NCI-H2196 (cell line): ENCODE measurements around the gene ZNF564.
"Not testable (repeated sequence)": the region's sequence is repeated elsewhere in the genome, so short reads cannot be mapped to it uniquely, and the experiment has no call there.

Experiments used
- DNase-seq: peaks from one replicate; lab custom pipeline; 2025; ENCODE audit not compliant: unreplicated experiment; lab: John Stamatoyannopoulos, UW

ZNF564 gene

DNA sequence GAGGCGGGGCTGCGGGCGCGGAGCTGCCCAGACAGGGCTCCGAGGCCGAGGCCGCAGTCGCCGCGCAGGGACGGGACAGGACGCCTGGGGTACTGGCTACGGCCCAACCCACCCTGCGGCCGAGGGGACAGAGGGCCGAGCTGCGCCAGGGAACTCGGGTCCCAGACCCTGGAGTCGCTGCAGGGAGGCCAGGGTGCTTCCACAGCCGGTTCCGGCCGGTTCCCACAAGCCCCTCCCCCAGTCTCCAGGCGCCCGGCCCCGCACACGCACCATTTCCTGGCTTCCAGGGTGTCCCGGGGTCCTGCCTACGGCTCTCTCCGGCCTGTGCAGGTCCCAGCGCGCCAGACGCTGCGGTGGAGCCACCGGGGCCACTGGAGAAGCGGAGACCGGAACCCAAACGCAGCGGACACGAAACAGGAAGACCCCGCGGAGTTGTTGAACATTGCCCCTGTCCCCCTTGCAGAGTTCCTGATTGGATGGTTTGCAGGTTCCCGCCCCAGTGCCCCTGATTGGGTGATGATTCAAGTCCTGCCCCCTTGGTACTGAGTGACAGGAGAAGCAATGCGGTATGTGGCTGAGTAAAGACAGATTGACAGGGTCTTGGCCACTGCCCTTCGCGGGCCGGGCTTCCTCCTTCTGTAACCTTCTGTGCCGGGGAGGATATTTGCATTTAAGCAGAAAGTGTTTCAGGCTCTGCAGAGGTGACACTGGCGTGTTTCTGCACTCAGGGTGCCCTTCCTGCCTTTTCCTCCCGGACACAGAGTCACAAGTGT is at the start of gene ZNF564:
TSS of gene ZNF564 (minus strand) at position 423 of the 773 bp plus-strand sequence. CDS start at position 273, 150 bp downstream.
- DNase-seq = peak; percentile 94

DNA sequence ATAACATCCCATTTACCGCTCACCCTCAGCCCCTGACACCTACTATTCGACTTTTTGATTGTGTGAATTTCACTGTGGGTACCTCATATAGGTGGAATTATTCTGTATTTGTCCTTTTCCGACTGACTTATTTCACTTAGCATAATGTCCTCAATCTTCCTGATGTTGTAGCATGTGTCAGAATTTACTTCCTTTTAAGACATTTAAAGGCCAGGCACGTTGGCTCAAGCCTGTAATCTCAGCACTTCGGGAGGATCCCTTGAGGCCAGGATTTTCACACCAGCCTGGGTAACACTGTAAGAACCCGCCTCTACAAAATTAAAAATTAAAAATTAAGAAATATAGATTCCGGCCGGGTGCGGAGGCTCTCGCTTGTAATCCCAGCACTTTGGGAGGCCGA is 46.3 kb upstream of the ZNF564 start:
- DNase-seq = no peak

DNA sequence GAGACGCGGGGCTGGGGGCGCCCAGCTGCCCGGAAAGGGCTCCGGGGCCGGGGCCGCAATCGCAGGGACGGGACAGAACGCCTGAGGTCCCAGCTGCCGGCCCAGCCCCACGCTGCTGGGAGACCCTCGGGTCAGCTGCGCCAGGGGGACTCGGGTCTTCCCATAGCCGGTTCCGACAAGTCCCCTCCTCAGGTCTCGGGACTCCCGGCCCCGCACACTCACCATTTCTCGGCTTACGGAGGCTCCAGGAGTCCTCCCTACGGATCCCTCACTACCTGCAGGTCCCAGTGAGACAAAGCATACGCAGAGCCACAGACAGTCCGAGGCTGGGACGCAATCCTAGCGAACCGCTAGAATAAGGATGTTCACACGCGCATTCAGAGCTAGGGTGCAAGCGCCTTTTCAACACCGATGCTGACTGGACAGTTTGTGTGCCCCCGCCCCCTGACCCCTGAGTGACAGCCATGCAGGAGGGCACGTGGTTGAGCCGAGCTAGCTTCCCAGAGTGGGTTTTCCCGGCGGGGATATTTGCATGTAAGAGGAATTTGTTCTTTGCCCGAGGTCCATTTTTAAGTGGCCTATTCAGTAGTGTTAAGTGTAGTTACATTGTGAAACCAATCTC is 45.8 kb upstream of the ZNF564 start:
- no peak for DNase-seq

DNA sequence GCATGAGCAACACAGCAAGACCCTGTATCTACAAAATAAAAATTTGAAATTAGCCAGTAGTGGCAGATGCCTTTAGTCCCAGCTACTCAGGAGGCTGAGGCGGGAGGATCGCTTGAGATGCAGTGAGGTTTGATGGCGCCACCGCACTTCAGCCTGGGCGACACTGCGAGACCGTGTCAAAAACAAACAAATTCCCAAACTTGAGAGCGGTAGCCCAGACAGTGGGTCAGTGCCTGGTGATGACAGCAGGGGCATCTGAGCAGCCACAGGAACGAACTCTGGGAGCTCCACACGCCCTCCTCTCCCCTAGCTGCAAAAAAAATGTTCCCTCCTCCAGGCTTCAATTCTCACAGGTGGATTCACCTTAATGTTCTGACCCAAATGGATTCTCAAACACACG is 45.2 kb upstream of the ZNF564 start:
- DNase-seq = no peak

GRCh38 chr19:12581100-12581499 is 29.8 kb upstream of the ZNF564 start:
- DNase-seq = no peak

GRCh38 chr19:12580180-12580694 is 29.0 kb upstream of the ZNF564 start:
- no peak for DNase-seq

DNA sequence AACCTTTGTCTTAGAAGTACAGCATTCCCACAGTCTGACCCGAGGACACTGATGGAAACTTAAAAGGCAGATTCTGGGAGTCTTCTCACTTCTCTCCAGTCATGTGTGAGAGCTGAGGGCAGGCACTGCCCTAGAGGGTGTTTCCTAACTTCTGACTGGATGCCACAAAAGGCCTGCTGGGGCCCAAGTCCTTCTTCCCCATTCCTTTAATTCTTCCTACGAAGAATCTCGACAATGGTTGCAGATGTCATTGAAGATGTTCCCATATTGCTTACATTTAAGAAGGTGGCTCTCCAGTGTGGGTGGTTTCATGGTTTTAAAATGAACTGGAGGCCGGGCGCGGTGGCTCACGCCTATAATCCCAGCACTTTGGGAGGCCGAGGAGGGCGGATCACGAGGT is 27.4 kb upstream of the ZNF564 start:
- no peak for DNase-seq

DNA sequence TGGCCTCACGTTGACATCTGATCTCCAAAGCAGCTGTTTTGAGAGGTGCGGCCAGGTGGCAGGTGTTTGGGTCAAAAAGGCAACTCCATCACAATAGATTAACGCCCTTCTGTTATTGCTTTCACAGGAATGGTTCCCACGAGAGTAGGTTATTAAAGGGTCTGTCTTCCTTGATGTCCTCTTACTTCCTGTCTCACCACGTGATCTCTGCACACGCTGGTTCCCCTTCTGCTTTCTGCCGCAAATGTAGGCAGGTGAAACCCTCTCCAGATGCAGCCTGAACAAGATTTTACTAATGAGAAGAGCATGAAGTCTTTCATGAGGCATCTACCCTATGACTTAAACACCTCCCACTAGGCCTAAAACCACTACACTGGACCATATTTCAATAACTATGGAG is 22.8 kb upstream of the ZNF564 start:
- no peak for DNase-seq

DNA sequence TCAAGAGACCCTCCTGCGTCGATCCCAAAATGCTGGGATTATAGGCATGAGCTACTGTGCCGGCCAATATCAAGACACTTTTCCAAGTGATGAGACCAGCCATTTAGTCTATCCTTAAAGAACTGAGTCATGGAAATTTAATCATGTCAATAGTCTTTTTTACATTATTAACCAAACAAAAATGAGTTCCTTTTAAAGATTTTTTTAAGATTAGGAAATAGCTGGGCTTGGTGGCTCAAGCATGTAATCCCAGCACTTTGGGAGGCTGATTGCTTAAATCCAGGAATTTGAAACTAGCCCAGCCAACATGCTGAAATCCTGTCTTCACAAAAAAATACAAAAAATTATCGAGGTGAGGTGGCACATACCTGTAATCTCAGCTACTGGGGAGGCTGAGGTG is 16.7 kb upstream of the ZNF564 start:
- DNase-seq = no peak

- not testable (repeated sequence) for DNase-seq
These were observed 15.1 kb upstream of the ZNF564 start for GRCh38 chr19:12566380-12566779.

DNA sequence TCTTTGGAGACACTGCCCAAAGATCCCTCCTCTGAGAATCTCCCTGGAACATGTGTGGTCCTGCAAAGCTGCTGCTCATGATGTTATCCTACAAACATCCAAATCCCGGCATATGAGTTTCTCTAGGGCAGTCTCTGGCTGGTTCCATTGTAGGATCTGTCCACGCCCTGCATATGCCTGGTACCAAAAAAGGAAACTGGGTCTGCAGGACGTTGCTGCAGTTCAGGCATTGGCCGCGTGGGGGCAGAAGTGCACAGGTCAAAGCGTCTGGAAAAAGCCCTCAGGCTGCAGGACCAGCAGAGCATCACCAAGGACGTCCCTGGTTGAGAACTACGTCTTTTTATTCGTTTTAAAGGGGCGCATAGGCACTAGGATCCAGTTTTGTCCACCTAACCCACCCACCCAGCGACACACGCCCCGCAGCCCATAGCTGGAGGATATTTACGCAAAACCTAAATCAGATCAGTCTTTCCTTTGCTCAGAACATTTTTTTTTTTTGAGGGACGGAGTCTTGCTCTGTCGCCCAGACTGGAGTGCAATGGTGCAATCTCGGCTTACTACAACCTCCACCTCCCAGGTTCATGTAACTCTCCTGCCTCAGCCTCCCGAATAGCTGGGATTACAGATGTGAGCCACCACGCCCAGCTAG is 12.9 kb upstream of the ZNF564 start:
- DNase-seq = peak; percentile 88

- DNase-seq = no peak
These were observed 4.2 kb upstream of the ZNF564 start for GRCh38 chr19:12555456-12555930.

DNA sequence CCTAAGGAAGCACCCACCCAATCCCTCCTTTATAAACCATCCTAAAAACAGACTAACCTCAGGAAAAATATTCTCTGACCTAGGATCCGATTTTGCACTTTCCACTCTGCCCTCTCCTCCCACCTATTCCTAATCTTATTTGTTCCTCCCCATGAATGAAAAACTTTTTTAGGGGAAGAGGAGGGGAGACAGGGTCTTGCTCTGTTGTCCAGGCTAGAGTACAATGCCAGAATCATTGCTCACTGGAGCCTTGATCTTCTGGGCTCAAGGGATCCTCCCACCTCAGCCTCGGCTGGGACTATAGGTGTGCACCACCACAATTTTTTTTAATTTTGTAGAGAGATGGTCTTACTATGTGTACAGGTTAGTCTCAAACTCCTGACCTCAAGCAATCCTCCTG is 4.4 kb downstream of the ZNF564 start:
- no peak for DNase-seq

GRCh38 chr19:12546068-12546467 is 5.2 kb downstream of the ZNF564 start:
- DNase-seq = no peak

- DNase-seq = no peak
These were observed 6.0 kb downstream of the ZNF564 start for GRCh38 chr19:12545267-12545666.

DNA sequence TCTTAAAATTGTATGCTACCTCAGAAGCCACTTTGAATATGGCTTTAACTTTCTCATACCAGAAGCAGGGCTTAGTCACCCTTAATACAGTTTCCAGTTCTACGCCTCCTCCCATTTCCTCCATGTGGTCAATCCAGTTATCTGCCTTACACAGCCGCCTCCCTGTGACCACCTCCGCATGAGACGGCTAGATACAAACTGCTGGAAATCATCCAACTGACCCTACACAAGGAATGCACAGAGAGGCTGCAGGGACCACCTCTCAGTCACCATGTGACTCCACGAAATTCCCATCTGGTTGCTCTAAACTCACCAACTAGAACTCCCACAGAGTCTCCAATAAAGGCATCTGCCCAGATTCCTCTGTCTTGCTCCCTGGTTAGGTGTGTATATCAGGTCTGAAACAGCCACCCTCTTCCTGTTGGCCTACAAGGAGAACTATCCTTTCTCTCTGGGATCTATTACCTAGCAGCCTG is 6.8 kb downstream of the ZNF564 start:
- DNase-seq = no peak

- DNase-seq = no peak
These were observed 7.4 kb downstream of the ZNF564 start for GRCh38 chr19:12543855-12544254.

GRCh38 chr19:12527034-12527836 is 24.0 kb downstream of the ZNF564 start:
- no peak for DNase-seq

DNA sequence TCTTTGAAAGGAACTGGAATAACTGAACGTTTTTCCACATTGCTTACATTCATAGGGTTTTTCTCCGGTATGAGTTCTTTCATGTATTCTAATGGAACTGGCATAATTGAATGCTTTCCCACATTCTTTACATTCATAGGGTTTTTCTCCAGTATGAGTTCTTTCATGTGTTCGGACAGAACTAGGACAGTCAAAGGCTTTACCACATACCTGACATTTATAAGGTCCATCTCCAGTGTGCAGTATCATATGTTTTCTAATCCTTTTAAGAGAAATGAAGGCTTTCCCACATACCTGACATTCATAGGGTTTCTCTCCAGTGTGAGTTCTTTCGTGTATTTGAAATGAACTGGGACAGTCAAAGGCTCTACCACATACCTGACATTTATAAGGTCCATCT is 24.7 kb downstream of the ZNF564 start:
- DNase-seq = no peak

GRCh38 chr19:12521996-12522395 is 29.3 kb downstream of the ZNF564 start:
- no peak for DNase-seq

DNA sequence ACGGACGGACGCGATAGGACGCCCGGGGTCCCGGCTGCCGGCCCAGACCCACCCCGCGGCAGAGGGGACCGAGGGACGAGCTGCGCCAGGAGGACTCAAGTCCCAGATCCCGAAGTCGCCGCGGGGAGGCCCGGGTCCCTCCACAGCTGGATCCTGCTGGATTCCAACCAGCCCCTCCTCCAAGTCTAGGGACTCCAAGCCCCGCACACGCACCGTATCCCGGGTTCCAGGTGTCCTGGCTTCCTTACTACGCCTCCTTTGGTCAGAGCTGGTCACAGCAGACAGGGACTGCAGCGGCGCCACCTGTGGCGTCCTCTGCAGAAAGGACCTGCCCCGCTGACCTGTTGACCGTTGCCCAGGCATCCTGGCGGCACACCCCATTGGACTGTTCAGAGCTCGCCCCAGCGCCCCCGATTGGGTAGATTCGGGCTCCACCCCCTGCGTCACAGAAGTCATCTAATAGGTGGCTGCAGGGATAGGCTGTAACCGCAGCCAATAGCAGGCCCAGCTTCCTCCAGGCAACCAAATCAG is 37.7 kb downstream of the ZNF564 start:
- no peak for DNase-seq
